Measurements from ENCODE around the gene IGFBP5.

Gene IGFBP5

GRCh38 chr2:216713691-216714336 is 18.5 kb upstream of the IGFBP5 start:
- peak; percentile 89 for DNase-seq

- DNase-seq, result no peak
These were observed 16.0 kb upstream of the IGFBP5 start for GRCh38 chr2:216711348-216711747.

DNA sequence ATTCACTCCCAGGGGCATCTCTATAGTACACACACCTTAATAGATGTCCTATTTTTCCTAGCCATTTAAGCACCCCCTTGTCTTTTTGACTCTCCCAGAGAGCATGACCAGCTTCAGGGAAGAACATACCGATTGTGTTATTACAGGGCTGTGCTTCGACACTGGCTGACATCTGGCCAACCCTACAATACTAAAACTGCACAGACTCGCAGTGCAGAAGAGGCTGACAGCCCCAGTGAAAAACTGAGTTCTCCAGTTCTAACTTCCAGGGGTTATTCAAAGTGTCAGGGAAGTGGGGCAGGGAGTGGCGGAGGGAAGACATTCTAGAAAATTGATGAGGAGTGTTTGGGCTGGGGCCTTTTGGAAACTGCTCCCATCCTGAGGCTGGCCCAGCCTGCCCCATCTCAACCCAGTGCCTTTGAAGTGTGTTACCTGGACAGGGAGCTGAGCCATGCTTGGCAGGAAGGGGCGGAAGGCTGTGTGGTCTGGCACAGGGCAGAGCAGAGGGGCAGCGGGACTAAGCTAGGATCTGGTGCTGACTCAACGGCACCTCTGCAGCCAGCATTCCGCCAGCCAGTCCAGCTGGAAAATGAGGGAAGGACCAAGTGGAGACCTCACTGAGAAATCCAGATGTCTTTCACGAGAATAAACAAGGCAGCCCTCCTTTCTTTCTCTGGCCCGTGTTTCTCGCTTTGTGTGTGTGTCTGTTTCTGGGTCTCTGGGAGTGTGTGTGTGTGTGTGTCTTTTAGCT is 15.4 kb upstream of the IGFBP5 start:
- DNase-seq, result no peak

DNA sequence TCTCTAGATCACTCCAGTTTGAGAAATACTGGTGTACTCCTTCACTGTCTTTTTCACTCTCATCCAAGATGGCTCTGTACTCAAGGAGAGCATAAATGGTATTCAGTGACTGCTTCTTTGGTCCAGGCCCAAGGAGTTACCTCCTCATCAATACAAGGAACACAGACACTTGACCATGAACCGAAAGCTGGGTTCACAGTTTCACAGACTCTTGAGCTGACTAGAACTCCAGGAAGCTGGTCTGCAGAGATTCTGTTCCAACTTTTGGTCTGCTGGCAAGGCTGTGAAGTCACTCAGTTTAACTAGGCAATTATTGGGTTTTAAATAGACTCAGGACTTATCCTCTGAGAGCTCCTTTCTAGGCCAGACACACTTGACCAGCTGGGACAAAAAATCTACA is 7.4 kb upstream of the IGFBP5 start:
- no peak for DNase-seq

DNA sequence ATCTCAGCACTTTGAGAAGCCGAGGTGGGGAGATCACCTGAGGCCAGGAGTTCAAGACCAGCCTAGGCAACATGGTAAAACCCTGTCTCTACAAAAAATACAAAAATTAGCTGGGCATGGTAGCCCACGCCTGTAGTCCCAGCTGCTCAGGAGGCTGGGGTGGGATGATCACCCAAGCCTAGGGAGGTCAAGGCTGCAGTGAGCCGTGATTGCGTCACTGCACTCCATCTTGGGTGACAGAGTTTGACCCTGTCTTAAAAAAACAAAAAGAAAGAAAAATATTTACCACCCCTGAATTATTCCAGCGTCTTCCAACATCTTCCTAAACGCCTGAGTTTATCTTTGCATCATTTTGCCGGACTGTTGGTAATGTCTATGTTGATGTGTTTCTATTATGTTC is 6.2 kb upstream of the IGFBP5 start:
- DNase-seq, result no peak

GRCh38 chr2:216700781-216701180 is 5.4 kb upstream of the IGFBP5 start:
- DNase-seq, result no peak

DNA sequence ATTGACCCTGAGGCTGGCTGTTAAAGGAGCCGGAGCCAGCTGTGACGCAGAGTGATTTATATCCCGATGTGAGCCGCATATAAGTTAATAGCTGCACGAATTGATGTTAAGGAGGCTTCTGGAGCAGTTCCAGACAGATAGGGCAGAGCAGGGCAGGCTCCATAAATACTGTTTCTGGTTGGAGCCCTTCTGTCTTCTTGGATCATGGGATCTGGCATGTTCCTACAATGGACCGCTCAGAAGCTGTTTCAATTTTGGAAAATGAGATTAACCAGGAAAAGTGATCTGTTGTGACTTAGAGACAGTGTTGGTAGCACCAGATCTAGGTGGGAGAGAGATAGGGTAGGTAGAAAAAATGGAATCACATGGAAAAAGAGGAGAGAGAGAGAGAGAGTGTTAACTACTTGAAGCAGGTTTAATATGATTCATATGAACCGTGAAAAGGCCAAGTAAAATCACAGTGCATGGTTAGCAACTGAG is 4.8 kb upstream of the IGFBP5 start:
- no peak for DNase-seq

DNA sequence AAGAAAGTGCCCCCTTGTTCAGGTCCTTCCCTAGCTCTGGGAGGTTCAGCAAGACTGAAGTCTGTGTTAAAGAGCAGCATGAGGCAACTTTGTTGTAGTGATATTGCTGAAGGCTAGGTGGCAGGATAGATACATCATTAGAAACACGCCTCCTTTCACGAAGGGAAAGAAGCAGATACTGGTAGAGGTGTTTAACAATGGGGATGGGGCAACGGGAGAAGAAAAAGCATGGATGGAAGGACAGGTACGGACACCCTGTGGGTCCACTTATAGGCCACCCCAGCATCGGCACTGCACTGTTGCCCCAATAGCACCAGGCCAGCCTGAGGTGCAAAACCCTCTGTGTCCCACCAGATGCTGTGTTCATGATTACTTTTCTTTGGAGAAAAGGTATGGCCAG is 3.5 kb upstream of the IGFBP5 start:
- DNase-seq, result peak; percentile 71

GRCh38 chr2:216698293-216698692 is 2.9 kb upstream of the IGFBP5 start:
- no peak for DNase-seq

- peak; percentile 78 for DNase-seq
These were observed 1.6 kb upstream of the IGFBP5 start for GRCh38 chr2:216696751-216697560.

- DNase-seq, result no peak
These were observed 972 bp upstream of the IGFBP5 start for GRCh38 chr2:216696321-216696720.

- no peak for DNase-seq
These were observed 527 bp downstream of the IGFBP5 start for GRCh38 chr2:216694826-216695217.

- peak; percentile 18 for DNase-seq
These were observed 1.1 kb downstream of the IGFBP5 start for GRCh38 chr2:216694082-216694825.

DNA sequence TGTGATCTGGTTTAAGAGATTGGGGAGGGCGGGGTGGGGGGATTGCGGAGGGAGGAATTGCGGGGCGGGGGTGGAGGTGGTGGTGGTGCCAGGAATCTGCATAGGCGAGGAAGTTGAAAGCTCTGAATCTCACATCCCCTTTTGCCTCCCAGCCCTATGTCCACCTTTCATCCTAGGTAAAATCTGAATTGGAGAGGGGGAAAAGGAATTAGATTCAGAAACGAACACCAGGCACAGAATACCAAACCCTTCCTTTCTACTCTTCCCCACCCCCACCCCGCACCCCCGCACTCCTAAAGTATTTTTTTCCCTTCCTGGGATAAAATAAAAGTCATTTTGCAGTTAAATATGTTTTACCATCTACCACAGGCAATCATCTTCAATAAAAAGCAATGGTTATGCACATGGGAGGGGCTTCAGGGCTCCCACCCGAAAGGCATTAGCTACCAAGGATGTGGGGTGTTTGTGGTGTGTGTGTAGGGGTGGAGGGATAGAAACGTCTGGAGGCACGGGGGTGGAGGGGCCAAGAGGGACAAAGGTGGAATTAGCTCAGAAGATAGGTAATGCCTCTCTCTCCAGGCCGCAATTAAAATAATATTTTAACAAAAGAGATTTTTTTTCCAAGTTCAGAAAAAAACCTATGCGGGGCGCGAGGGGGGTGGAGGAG is 1.8 kb downstream of the IGFBP5 start:
- DNase-seq, result no peak

DNA sequence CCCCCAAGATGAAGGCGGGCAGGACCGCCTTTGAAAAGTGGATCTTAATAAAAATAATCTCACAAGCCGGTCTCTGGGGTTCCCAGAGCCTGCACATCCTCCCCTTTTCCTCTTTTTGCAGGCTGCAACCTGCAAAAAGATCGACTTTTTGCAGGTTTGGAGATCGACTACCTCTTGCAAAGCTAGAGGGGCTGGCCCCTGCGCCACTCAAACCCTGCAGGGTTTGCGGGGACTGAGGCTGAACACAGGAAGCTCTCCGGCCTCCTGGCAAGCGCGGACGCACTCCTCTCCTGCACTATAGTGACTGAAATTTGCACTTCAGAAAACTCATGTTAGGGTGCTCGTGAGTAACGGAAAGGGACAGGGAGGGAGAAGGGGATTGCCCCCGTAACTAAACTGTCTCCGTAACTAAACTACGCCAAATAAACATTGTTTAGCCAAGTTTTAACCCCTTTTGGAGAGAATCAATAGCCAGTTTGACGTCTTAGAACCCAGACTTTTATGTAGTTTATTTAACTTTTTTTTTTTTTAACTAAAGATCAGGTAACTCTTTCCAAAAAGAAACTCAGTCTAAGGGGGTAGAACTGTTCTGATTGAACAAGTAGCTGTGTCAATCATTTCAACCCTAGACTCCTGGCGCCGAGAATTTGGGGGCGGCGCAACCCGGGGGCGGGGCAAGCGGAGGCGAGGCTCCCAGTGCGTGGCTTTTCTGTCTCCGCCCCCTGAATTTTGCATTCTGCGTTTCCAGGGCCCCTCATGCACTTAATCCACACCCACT is 2.5 kb downstream of the IGFBP5 start:
- peak; percentile 48 for DNase-seq

DNA sequence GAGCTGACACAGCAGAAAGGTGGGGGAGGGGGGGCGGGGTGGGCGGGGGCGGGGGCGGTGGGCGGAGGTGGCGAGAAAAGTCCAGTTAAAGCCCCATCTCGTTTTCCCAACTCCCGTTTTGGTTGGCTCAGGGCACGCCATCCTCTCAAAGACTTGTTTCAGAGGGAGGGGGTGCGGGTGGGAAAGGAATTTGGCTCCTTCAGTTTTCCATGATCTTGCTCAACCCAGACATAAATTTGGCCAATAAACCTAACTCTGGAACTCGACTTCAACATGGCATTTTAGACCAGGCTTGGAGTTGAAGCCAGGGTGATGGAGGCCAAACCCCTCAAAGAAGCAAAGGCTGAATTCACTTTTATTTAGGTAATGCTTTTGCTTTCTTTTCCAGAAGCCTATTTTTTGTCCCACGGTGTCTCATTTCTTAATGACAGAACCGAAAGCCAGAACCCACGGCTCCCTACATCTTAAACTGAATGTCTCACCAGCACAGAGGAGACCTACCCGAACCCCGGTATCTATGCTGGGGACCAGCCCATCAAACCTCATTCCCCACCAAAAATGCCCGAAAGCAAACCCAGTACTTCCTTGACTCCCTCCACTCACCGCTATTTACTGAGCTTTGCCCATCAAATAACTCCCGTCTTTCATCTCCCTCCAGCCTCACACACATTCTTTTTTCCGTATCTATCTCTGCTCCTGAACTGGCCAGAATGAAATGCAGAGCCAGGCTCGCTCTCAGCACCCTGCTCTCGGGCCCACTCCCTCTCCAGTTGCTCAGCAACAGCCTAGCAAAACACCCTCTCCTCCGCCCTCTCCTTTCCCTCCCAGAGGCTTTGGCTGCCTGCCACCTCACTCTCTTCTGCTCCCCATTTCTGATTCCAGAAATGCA is 4.3 kb downstream of the IGFBP5 start:
- DNase-seq, result peak; percentile 78

- no peak for DNase-seq
These were observed 4.9 kb downstream of the IGFBP5 start for GRCh38 chr2:216690456-216690852.

DNA sequence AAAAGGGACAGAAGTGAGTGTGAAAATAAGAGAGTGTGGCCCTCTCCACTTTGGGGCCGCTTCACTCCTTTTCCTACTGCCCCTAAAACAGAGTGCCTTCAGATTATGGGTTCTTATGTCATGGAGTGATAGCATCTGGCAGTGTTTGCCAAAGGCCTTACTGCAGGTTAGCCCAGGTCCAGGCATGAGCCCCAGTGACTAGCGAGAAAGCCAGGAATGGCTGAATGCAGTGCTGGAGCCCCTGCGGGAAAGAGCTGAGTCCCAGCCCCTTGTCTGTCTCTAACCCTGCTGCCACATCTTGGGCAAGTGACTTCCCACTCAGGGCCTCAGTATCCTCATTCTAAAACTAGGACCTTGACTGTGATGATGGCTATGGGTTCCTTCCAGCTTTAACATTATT is 6.0 kb downstream of the IGFBP5 start:
- no peak for DNase-seq

DNA sequence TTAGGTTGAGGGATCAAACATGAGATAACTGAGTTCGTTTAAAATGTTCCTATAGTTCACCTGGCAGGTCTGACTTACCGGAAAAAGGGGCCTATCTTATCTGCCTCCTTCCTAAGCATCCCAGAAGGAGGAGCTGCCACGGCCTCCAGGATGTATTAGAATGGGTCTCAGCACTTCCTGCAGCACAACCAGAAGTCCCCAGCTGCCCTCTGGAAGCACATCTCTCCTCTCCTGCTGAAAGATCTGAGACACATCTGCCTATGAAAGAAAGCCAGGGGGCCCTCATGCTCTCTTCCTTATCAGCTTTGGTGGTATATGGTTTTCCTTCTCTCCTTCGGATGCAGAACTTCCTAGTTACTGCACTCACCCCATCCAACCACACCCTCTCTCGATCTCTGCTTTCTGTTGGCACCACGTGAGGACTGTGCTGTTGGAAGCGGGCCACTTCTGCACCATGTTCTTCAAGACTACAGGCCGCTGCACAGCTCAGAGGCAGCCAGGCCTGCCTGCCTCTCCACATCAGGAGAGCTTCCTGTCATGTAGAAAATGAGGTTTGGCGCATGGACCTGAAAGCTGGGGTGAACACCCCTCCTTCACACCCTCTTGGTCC is 6.5 kb downstream of the IGFBP5 start:
- DNase-seq, result no peak

- DNase-seq, result no peak
These were observed 7.7 kb downstream of the IGFBP5 start for GRCh38 chr2:216687646-216688045.

Data from kidney glomerular epithelial cell (primary cell).